AML-193 (cell line): Measurements from ENCODE around the gene PACSIN2.
"Not testable (repeated sequence)": the region's sequence is repeated elsewhere in the genome, so short reads cannot be mapped to it uniquely, and the experiment has no call there.

Source experiments
- DNase-seq, 2 experiments: peaks; one replicate each; lab custom pipeline; 2025; lab: John Stamatoyannopoulos, UW

The PACSIN2 gene

GRCh38 chr22:42945736-42946135, 69.2 kb downstream of the PACSIN2 start:
- DNase-seq, result no peak

DNA sequence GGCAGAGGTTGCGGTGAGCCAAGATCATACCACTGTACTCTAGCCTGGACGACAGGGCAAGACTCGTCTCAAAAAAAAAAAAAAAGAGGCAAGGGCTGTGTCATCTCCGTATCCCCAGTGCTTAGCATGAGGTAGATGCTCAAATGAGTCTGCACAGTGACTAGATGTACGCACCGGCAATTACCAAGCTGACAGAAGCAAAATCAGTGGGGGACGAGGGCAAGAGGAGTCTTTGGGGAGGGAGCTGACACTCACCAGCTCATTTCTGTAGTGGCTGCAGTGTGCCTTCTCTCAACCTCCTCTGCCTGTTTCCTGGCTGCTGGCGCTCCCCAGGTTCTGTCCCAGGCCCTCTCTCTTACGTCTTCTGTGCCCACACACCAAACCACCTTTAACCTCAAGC, 69.9 kb downstream of the PACSIN2 start:
- no peak for DNase-seq

DNA sequence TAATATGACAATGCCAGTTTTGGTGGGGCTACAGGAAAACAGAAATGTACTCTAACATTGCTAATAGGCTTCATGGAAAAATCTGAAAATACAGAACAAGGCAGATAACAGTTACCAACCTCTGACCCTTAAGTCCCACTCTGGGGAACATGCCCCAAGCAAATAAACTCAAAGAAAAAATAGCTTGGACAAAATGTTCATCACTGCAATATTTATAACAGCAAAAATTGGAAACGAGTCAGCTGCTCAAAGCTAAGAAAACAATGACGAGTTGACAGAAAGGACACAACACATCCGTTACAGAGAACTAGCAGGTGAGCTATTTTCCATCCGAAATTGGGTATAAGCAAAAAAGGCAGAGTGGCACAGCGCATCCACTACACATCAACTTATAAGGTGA, 70.5 kb downstream of the PACSIN2 start:
- no peak for DNase-seq

GRCh38 chr22:42943981-42944380, 71.0 kb downstream of the PACSIN2 start:
- DNase-seq, result no peak

DNA sequence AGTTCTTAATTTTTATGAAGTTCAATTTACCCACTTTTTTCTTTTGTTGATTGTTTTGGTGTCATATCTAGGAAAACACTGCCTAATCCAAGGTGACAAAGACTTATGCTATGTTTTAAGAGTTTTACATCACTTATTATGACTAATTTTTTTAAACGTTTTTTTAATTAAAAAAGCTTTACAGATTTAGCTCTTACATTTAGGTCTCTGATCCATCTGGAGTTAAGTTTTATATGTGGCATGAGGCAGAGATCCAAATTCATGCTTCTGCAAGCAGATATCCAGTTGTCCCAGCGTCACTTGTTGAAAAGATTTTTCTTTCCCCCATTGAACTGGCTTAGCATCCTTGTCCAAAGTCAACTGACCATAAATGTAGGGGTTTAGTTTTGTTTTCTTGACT, 72.6 kb downstream of the PACSIN2 start:
- no peak for DNase-seq

- DNase-seq, result no peak
Observed at GRCh38 chr22:42939941-42940653, 74.9 kb downstream of the PACSIN2 start.

DNA sequence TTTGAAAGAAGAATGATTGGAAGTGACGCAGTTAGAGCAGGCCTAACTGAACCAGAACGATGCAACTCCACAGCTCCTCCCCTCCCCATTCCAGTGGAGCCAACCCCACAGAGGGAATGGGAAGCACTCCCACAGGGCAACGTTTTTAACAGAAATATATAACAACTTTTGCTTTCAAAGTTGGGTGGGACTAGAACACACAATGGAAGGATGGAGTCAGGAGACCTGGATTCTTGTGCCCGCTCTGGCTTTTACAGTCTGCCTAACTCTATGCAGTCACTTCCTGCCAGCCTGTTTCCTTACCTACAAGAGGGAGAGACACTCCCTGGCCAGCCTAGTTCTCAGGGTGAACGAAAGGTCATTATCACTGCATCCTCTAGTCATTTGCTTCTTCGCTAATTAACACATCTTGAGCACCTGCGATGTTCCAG, 75.5 kb downstream of the PACSIN2 start:
- DNase-seq, result no peak

GRCh38 chr22:42938976-42939375, 76.0 kb downstream of the PACSIN2 start:
- DNase-seq, result no peak

DNA sequence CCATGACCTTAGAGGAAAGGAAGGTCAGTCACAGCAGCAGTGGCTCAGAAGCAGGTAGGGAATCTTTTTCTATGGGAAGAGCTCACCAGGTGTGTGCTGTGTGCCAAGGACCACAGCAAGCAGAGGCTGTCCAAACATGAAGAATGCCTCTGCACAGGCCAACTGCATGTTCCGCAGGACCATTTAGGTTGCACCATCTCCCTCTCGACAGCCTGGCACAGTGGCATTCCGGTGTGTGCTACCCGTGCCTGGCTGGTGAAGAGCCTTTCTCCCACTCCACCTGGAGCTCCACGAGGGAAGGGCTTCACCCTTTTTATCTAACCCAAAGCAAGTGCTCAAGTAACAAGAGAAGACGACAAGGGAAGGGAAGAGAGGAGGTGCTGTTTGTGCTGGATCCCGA, 76.5 kb downstream of the PACSIN2 start:
- DNase-seq, result no peak

DNA sequence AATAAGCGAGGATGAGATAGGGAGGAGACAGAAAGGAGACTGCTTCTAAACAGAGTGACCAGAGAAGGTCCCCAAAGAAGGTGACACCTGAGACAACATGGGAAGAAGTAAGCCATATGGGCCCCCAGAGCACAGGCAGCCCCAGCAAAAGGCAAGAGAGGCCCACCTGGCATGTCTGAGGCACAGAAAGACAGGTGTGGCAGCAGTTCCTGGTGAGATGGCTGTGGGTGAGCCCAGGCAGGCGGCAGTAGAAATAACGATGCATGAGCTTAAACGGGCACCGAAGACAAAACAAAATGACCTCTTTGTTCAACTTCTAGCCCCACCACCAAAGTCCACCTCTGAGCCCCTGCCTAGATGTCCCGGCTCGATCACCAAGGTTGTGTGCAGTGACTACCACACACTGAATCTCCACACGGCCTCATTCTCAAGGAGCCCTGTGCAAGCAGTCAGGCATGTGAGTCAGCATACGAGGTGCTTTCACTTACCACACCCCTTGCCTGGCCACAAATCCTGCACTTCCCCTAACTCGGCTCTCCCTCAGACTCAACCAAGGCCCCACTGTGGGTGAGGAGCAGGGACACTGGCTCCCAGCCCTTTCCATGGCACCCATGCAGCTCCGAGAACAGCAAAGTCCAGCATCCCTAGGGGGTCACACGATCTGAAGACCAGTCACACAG, 77.6 kb downstream of the PACSIN2 start:
- DNase-seq, result peak; percentile 72 to 85

DNA sequence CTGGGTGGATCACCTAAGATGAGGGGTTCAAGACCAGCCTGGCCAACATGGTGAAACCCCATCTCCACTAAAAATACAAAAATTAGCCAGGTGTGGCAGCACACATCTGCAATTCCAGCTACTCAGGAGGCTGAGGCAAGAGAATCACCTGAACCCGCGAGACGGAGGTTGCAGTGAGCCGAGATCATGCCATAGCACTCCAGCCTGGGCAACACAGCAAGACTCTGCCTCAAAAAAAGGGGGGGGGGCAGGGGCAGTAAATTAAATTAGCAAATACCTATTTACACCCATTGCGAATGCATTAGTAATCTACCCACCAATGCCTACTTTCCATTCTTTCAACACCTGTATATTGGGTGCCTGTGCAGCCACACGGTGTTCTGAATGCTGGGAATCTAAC, 78.3 kb downstream of the PACSIN2 start:
- not testable (repeated sequence) for DNase-seq

DNA sequence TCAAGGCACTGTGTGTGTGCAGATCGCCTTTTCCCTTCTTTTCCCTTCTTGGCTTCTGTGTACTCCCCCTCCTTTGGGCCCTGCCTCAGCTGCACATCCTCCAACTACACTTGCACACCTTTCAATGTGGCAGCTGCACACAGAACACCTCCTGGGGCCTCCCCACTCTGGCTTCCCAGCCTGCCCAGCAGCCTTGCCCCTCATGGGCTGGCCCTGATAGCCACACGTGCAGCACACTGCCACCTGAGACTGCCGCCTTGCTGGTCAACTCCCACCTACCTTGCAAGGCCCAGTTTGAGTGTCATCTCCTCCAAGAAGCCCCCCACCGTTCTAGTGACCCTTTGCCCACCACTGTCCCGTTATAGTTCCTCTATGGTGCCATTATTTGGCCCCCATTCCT, 80.6 kb downstream of the PACSIN2 start:
- no peak for DNase-seq

DNA sequence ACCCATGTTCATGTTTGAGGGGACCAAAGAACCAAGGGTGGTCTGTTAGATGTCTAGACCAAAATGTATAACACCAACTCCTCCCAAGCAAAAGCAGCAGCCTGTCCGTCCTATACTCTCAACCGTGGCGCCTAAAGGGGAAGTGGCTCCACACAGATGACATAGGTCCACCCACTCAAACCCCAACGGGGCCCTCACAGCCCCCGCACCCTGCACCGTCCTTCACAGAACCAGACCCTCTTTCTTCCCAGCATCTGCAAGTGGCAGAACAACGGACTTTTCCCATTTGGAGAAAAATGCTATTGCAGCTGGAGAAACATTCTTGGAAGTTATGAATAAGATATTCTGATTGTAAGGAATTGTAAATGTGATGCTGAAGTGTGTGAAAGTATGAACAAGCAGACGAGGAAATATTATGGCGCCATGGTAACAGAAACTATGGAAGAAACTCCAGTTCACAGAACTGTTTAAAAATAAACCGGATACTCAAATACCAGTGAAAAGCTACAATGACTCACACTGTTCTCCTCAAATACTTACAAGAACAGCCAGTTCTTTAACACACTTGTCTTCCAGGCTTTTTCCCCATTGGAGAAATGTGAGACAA, 81.4 kb downstream of the PACSIN2 start:
- peak in 1 of 2 experiments; percentile 21 for DNase-seq

- DNase-seq, result no peak
Observed at GRCh38 chr22:42932857-42933484, 82.0 kb downstream of the PACSIN2 start.

DNA sequence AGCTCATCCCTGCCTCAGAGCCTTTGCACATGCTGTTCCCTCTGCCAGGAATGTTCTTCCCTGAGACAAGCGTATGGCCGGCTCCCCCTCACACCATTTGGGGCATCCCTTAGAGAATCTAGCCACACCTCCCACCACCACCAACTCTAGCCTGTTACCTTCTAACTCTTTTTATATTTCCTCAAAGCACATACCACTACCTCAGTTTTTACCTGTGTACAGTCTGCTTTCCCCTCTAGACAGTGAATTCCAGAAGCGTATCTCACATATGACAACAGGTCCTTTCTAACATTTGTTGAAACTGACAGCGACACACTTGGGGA, 82.8 kb downstream of the PACSIN2 start:
- no peak for DNase-seq

DNA sequence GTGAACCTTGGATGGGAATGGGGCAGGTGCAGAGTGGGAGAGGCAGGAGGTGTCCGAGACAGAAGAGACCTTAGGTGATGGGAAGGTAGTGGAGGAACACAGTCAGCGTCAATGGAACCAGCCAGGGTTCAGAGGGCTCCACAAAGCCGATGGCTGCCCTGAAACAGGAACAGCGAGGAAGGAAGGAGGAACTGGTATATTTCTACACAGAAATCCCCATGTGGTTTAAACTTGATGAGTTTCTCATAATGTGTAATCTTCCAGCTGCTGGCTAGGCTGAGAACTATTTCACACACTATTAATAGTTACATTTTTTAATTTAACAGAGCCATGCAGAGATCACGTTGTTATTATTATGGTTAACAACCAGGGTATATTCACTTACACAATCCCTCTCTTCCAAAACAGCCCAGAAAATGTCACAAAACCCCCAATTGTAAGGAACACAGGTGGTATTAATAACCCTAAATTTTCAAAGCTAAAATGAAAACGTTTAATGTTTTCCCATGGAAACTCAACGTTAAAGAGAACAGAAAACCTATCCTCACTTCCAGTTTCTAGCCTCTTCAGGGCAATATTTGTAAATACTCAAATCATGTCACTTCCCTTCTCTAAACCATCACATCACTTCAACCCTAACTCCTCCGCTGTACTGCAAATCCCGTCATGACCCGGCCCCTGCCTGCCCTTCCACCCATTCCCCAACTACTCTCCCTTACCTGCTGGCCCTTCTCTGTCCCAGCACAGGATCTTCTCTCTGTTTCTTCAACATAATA, 83.3 kb downstream of the PACSIN2 start:
- peak; percentile 76 to 83 for DNase-seq

GRCh38 chr22:42930810-42931420, 84.0 kb downstream of the PACSIN2 start:
- no peak for DNase-seq

- no peak for DNase-seq
Observed at GRCh38 chr22:42929838-42930155, 85.2 kb downstream of the PACSIN2 start.

GRCh38 chr22:42928969-42929837, 85.7 kb downstream of the PACSIN2 start:
- no peak for DNase-seq

- no peak for DNase-seq
Observed at GRCh38 chr22:42927966-42928365, 87.0 kb downstream of the PACSIN2 start.

DNA sequence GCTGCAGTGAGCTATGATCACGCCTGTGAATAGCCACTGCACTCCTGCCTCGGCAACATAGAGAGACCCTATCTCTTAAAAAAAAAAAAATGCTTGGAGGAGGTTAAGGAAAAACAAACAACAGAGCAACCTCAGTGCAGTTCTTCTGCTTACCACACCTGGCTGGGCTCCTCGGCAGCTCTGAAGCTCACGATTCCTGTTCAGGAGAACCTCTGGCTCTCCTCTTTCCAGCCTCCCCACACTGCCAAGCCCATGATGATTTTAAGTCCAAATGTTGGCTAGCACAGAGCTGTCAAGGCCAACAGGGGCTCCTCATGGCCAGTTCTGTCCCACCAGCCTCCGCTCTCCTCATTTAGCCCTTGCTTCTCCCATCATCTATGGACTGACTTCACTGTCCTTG, 88.2 kb downstream of the PACSIN2 start:
- DNase-seq, result no peak
